DOHH2 (cell line): ENCODE measurements around the gene USP34.

Experiments
- H3F3A ChIP-seq: fragments of 200-600 bp; sonication (generic), shearing (Covaris generic); 2 replicates; pipeline ENCODE4 v1.6.0; 2016; ENCODE audit warnings: antibody characterized with exemption, mild to moderate bottlenecking; ENCODE audit not compliant: control insufficient read depth, insufficient read depth
- H3K27ac ChIP-seq: fragments of 200-600 bp; sonication (generic); 2 replicates; pipeline ENCODE4 v1.5.1; 2014; ENCODE audit warnings: low read depth, mild to moderate bottlenecking, low read length, moderate library complexity
- H3K27me3 ChIP-seq: fragments of 200-600 bp; sonication (generic); 2 replicates; pipeline ENCODE4 v1.6.1; 2014; ENCODE audit warnings: mild to moderate bottlenecking, low read length, mixed read lengths; ENCODE audit not compliant: control insufficient read depth
- H3K36me3 ChIP-seq: fragments of 200-600 bp; sonication (generic); 2 replicates; pipeline ENCODE4 v1.6.1; 2014; ENCODE audit warnings: mild to moderate bottlenecking, low read length, moderate library complexity, mixed read lengths; ENCODE audit not compliant: control insufficient read depth
- H3K4me1 ChIP-seq: fragments of 200-600 bp; sonication (generic); 2 replicates; pipeline ENCODE4 v1.6.1; 2014; ENCODE audit warnings: mild to moderate bottlenecking, low read length, mixed read lengths; ENCODE audit not compliant: control insufficient read depth
- H3K4me2 ChIP-seq: fragments of 200-600 bp; sonication (generic); 2 replicates; pipeline ENCODE4 v1.6.0; 2014; ENCODE audit warnings: mild to moderate bottlenecking, low read length, moderate library complexity
- H3K4me3 ChIP-seq: fragments of 200-600 bp; sonication (generic); 2 replicates; pipeline ENCODE4 v1.5.1; 2014; ENCODE audit warnings: mild to moderate bottlenecking, low read length, mixed read lengths
- H3K79me2 ChIP-seq: fragments of 200-600 bp; sonication (generic); 2 replicates; pipeline ENCODE4 v1.6.1; 2014; ENCODE audit warnings: mild to moderate bottlenecking, low read length, mixed read lengths; ENCODE audit not compliant: control insufficient read depth
- H3K9me2 ChIP-seq: fragments of 200-600 bp; sonication (generic); replicated peaks from 2 replicates; pipeline ENCODE4 v1.6.1; 2014; ENCODE audit warnings: mild to moderate bottlenecking, low read length, mixed read lengths; ENCODE audit not compliant: control insufficient read depth
- H3K9me3 ChIP-seq: fragments of 200-600 bp; sonication (generic); 2 replicates; pipeline ENCODE4 v1.6.1; 2014; ENCODE audit warnings: antibody characterized with exemption, low read length, mixed read lengths; ENCODE audit not compliant: control insufficient read depth, insufficient read depth
- H4K20me1 ChIP-seq: fragments of 200-600 bp; sonication (generic); 2 replicates; pipeline ENCODE4 v1.6.0; 2014; ENCODE audit warnings: low read depth, mild to moderate bottlenecking, antibody characterized with exemption, low read length, moderate library complexity; ENCODE audit not compliant: control insufficient read depth, insufficient read depth
- EZH2phosphoT487 ChIP-seq: fragments of 200-600 bp; sonication (generic); IDR thresholded peaks from 2 replicates; pipeline ENCODE4 v1.6.1; 2017; ENCODE audit warnings: borderline replicate concordance, mild to moderate bottlenecking, antibody characterized with exemption, low read length, moderate library complexity, mixed read lengths
- TF ChIP-seq, protein P1 (sequence below): fragments of 200-600 bp; sonication (generic); IDR thresholded peaks from one replicate; pipeline ENCODE4 v1.5.1; 2014; ENCODE audit warnings: antibody characterized with exemption, mild to moderate bottlenecking, low read depth, low read length; ENCODE audit not compliant: poor library complexity, severe bottlenecking

USP34 gene

DNA sequence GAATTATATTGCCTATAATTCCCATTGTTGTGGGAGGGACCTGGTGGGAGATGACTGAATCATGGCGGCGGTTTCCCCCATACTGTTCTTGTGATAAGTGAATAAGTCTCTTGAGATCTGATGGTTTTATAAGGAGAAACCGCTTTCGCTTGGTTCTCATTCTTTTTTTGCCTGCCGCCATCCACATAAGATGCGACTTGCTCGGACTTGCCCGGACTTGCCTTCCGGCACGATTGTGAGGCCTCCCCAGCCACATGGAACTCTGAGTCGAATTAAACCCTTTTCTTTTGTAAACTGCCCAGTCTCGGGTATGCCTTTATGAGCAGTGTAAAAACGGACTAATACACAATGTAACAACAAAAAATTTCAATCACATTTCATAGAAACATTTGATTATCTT lies 193.1 kb downstream of the USP34 start:
- Histone ChIP-seq H3K27ac (no peak overlapping the region), H3K36me3 (peaks cover 81% of the 10 kb centered on the region), H3K9me2 (no peaks in the 10 kb centered on the region)

GRCh38 chr2:61275575-61276184 lies 195.2 kb downstream of the USP34 start:
- H4K20me1 ChIP-seq, result no peaks in the 10 kb centered on the region
- H3K9me2 ChIP-seq, result no peaks in the 10 kb centered on the region
- H3K27ac ChIP-seq, result no peak overlapping the region
- H3F3A ChIP-seq, result no peaks in the 10 kb centered on the region; the same call in 1 of the 2 replicates
- no peaks in the 10 kb centered on the region for H3K4me1 ChIP-seq
- H3K4me3 ChIP-seq, result no peak overlapping the region
- H3K4me2 ChIP-seq, result no peak overlapping the region
- no peaks in the 10 kb centered on the region for H3K27me3 ChIP-seq
- H3K79me2 ChIP-seq, result no peaks in the 10 kb centered on the region
- peaks cover 79% of the 10 kb centered on the region for H3K36me3 ChIP-seq
- H3K9me3 ChIP-seq, result no peaks in the 10 kb centered on the region
- no peak for TF ChIP-seq EZH2phosphoT487
- TF ChIP-seq, protein P1, sequence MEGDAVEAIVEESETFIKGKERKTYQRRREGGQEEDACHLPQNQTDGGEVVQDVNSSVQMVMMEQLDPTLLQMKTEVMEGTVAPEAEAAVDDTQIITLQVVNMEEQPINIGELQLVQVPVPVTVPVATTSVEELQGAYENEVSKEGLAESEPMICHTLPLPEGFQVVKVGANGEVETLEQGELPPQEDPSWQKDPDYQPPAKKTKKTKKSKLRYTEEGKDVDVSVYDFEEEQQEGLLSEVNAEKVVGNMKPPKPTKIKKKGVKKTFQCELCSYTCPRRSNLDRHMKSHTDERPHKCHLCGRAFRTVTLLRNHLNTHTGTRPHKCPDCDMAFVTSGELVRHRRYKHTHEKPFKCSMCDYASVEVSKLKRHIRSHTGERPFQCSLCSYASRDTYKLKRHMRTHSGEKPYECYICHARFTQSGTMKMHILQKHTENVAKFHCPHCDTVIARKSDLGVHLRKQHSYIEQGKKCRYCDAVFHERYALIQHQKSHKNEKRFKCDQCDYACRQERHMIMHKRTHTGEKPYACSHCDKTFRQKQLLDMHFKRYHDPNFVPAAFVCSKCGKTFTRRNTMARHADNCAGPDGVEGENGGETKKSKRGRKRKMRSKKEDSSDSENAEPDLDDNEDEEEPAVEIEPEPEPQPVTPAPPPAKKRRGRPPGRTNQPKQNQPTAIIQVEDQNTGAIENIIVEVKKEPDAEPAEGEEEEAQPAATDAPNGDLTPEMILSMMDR, result no peak

More for the DNA sequence above, 193.1 kb downstream of the USP34 start:
- no peaks in the 10 kb centered on the region for H3K27me3 ChIP-seq
- H3K4me1 ChIP-seq, result no peaks in the 10 kb centered on the region
- TF ChIP-seq, protein P1, result no peak
- no peak for TF ChIP-seq EZH2phosphoT487
- no peak overlapping the region for H3K4me3 ChIP-seq
- H4K20me1 ChIP-seq, result no peaks in the 10 kb centered on the region
- H3F3A ChIP-seq, result no peaks in the 10 kb centered on the region; the same call in 1 of the 2 replicates
- no peaks in the 10 kb centered on the region for H3K9me3 ChIP-seq
- no peak overlapping the region for H3K4me2 ChIP-seq
- no peaks in the 10 kb centered on the region for H3K79me2 ChIP-seq

GRCh38 chr2:61272421-61273070 lies 198.3 kb downstream of the USP34 start:
- no peaks in the 10 kb centered on the region for H4K20me1 ChIP-seq
- no peak overlapping the region for H3K27ac ChIP-seq
- no peaks in the 10 kb centered on the region for H3K9me2 ChIP-seq
- TF ChIP-seq EZH2phosphoT487, result no peak
- TF ChIP-seq, protein P1, result no peak
- no peaks in the 10 kb centered on the region for H3K4me1 ChIP-seq
- no peak overlapping the region for H3K4me3 ChIP-seq
- H3K79me2 ChIP-seq, result no peaks in the 10 kb centered on the region
- no peak overlapping the region for H3K4me2 ChIP-seq
- no peaks in the 10 kb centered on the region for H3K27me3 ChIP-seq
- no peaks in the 10 kb centered on the region for H3K9me3 ChIP-seq
- H3F3A ChIP-seq, result peaks cover 3% of the 10 kb centered on the region; the same call in 1 of the 2 replicates
- peaks cover 63% of the 10 kb centered on the region for H3K36me3 ChIP-seq
